GM03348 (cell line): ENCODE data around the gene ENOSF1.
"Not testable (repeated sequence)": the region's sequence is repeated elsewhere in the genome, so short reads cannot be mapped to it uniquely, and the experiment has no call there.

Experiments
- DNase-seq: peaks from one replicate; pipeline ENCODE4 v3.0.0; 2012; ENCODE audit warnings: low spot score

ENOSF1 gene

DNA sequence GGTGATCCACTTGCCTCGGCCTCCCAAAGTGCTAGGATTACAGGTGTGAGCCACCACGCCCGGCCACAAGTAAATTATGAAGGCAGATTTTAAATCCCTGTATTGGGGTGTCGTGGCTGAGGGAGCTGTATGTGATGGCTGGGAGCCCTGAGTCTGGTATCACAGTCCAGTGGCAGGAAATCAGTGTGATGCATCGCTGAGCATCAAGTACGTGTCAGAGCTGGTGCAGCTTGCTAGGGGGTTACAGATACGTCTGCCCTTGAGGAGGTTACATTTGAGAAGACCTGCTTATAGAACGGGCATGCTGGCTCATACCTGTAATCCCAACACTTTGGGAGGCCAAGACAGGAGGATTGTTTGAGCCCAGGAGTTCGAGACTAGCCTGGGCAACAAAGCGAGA lies 4.3 kb downstream of the ENOSF1 start:
- no peak for DNase-seq

DNA sequence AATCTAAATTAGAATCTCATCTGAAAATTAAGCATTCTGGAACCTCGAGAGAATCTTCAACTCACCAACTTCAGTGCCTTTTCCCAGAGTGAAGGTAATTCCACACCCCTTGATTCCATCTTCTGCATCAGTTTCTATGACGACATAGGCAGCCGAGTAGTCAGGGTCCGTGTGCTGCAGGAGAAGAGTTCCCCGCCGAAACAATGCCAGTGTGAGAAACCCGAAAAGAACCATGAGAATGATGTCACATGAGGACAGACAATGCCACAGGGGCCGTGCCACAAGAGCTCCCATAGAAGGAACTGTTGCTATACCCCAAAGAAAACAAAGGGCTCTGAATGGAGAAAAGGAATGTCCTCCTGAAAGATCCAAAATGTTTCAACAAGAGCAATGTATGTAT lies 6.0 kb downstream of the ENOSF1 start:
- DNase-seq: no peak

DNA sequence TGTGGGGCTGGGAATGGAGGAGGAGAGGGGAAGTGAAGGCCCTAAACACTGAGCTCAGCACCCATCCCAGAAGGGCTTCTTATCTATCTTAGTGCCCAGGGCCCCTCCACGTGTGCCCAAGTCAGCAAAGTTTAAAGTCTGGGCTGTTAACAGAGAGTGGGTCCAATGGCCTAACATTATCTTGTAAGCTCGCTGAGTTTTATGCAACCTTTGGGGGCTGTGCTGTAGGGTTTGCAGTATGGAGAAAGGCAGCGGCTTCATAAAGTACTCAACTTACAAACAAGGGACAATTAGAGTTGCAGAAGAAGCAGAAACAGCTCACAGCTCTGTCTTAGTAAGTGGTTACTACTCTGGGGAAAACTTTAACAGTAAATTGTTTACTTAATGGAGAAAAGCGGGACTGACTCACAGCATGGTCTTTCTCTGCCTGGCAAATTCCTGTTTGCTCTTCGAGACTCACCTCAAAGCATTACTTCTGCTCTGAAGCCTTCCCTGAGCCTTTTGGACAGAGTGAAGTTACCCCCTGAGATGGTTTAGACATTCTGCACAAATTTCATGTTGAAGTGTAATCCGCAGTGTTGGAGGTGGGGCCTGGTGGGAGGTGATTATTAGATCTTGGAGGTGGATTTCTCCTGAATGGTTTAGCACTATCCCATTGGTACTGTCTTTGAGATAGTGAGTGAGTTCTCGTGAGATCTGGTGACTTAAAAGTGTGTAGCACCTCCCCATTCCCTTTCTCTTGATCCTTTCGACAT lies 9.0 kb downstream of the ENOSF1 start:
- DNase-seq: peak; percentile 26

DNA sequence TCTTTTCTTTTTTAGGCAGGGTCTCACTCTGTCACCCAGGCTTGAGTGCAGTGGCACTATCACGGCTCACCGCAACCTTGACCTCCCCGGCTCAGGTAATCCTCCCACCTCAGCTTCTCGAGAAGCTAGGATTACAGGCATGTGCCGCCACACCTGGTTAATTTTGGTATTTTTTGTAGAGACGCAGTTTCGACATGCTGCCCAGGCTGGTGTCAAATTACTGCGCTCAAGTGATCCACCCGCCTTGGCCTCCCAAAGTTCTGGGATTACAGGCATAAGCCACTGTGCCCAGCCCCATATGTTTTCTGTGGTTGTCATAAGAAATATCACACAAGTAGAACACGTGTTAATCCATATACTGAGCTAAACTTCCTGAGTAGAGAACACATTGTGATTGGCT lies 14.6 kb downstream of the ENOSF1 start:
- no peak for DNase-seq

DNA sequence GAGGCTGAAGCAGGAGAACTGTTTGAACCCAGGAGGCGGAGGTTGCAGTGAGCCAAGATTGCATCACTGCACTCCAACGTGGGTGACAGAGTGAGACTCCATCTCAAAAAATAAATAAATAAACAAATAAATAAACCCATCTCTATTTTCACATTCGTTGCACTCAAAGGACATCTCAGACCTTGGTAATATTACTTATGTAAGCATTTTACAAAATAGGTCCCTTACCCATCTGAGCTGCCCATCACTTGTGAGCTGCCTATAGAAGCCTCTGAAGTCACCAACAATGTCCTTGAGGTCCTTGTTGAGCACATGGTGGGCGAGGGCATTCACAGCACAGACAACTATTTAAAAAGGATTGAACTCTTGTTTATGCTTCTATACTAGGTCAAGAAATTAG lies 15.4 kb downstream of the ENOSF1 start:
- no peak for DNase-seq

DNA sequence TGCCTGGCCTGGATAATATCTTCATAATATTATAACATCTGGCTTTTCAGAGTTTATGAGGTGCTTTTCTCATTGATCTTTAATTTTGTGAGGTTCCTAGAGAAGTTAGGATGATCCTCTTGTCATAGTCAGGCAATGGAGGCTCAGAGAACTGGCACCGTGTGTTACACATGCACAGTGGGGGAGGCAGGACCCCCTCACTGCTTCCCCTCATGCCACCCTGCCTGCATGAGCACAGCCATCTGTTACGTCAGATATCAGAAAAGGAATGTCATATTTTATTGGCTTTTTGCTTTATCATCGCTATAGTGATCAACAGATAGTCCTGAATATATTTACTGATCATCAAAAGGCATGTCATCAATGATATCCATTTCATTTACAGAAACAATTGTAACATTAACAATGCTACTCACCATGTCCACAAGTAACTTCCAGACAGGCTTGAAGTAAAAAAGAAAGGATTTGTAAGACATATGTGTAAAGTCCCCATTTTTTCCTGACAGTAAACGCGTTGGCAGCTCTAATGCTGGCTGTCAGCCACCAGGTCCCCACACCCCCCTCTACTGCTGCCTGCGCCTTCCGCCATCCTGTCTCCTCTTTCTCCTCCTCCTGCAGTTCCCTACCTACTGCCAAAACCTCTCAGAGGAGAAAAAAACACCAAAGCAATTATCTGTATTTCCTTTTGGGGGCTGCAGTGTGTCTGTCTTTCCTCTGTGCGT lies 18.8 kb downstream of the ENOSF1 start:
- DNase-seq: no peak

DNA sequence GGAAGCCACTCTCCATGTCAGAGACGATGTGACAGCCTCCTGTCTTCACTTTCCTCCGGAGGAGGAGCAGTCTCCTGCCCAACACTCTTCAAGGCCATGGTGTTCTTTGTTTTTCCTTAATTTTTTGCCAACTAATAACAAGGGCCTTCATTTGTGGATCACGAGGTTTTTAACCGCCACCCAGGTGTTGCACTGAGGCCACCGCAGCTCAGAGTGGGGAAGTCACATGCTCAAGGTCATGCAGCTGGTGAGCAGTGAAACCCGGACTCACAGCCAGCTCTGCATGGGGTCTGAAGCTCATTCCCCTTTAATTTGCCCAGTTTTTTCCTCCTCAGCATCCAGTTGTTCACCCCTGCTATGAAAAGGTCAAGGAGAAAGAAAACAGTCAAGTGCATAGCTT lies 19.6 kb downstream of the ENOSF1 start:
- DNase-seq: no peak

DNA sequence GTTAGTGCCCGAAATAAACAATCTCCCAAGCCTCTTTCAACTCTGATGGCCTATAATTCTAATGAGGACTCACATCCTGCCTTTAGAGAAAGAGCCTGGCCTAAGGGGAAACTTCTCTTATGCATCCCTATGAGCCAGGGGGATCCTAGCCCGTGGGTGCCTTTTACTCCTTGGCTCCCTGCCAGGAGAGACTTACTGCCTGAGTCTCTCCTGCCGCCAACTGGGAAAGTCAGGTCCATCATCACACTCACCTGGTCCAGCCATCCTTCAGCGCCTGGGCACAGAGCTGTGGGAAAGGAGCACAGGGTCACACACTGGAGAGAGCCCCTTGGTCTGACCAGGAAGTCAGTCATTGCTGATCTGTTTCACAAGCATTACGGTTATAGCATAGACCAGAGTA lies 24.1 kb downstream of the ENOSF1 start:
- DNase-seq: no peak

DNA sequence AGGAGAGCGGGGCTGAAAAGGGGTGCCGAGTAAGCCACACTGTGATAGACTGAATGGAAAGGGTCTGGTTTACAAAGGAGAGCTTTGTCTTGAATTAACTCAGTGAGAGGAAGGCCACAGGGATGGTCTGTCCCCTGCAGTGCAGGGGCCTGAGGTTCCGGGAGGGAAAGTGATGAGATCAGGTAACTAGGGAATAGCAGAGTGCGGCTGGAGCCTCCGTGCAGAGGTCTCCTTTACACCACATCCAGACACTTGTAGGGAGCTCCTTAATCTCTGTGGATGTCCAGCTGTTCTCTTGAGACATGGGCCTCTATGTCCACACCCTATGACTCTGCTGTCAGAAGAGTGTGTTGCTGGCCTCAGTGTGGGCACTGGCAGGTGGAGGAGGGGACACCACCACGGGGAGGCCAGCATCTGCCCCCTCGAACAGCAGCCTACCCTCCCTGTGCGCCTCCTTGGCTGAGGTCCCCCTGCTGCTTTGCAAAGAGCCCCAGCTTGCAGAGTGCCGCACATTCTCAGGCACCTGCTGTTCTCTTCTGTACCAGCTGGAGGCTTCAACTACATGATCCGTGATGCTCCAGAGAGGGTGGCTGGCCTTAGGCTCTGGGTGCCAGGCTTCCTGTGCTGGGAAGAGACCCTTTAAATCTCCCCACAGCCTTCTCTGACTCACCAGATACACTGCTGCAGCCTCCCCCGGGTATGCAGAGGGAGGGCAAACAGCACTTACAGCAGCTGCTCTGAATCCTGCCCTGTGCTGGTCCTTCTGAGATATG lies 25.9 kb downstream of the ENOSF1 start:
- no peak for DNase-seq

DNA sequence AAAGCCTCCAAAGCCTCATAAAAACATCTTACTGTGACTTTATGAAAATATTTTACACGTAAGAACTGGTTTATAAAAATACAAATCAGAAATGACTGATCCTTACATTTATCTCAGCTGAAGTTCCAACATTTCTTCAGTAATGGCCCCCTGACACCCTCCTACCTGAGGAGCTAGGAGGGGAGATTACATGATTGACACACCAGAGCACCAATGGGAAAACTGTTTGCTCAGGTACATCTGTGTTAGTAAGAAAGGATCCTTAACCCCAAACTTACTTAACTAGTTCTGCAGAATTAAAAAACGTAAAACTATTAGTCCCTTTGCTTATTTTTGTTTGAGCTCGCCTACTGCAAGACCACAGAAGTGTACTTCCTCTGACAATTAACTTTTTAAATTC lies 27.0 kb downstream of the ENOSF1 start:
- no peak for DNase-seq

DNA sequence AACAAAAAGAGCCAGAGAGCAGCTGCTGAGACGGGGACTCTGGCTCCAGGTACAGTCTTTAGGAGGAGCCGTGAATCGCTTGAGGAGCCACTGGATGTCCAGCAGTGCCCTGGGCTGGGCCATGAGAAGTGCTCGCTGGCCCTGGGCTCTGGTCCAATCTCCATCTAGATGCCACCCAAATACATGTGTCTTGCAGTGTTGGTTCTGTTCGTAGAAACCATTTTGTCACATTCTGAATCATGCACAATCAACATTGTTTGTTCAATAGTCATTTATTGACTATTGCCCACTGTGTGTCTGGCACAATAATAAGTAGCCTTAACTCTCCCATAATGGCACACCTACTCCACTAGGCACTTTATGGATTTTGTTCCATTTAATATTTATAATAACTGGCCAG lies 28.9 kb downstream of the ENOSF1 start:
- DNase-seq: no peak

DNA sequence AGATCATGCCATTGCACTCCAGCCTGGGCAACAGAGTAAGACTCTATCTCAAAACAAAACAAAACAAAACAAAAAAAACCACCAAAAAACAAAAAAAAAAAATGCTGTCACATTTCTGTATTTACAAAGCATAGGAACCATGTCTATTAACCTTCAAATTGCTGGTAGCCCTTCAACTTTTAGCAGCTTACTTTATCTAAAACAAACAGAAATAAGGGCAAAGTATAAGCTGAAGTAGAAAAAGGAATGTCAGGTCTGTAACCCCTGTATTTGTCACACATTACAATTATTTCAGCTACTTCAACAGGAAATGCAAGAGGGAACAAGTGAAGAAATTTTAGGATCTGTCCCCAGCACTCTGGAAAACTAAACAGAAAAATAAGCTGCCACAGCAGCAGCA lies 29.6 kb downstream of the ENOSF1 start:
- no peak for DNase-seq

DNA sequence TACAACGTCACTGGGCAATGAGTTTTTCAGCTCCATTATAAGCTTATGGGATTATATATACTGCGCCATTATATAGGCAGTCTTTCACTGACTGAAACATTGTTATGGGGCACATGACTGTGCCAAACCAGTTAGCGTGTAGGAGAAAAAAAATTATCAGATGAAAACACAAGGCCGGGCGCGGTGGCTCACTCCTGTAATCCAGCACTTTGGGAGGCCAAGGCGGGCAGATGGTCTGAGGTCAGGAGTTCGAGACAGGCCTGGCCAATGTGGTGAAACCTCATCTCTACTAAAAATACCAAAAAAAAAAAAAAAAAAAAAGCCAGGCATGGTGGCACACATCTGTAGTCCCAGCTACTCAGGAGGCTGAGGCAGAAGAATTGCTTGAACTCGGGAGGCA lies 30.0 kb downstream of the ENOSF1 start:
- not testable (repeated sequence) for DNase-seq

DNA sequence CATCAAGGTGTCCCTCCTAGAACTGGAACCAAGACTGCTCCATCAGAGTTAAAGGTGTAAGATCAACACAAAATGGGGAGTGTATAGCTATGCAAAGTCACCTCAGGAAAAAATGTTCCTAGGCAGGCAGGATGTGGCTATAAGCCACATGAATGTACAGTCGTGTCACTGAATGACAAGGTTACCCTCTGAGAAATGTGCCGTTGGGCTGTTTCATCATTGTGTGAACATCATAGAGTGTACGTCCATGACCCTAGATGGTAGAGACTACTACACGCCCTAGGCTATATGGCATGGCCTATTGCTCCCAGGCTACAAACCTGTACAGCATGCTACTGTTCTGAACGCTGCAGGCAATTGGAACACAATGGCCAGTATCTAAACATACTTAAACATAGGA lies 30.4 kb downstream of the ENOSF1 start:
- no peak for DNase-seq

DNA sequence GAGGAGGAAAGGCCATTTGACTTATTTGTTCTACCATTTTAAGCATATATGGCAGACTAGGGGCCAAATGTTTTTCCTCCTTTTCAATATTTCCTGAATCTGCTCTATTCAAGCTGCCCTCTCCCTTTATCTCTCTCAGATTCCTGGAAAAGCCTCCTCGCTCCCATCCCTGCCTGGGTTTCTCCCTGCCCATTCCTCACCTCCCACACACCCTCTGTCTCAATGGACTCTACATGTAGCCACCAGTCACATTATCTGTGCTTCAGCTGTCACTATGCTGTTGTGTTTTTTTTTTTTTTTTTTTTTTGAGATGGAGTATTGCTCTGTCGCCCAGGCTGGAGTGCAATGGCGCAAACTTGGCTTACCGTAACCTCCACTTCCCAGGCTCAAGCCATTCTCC lies 32.0 kb downstream of the ENOSF1 start:
- DNase-seq: no peak

DNA sequence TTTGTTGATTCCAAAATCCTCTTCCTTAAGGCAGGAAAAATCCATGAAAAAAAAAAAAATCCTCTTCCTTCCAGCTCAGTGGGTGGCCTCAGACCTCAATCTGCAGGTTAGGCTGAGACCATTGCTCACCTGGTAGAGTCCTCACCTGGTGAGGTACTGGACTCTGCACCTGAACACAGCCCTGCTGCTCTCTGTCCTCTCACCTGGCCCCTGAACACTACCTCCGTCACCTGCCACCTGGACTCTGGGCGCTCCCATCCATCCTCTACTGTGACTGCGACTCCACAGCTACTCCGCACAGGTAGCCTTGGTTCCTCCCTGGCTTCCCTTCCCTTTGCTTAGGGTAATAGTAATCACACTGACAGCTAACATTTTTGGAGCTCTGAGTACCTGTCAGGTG lies 32.9 kb downstream of the ENOSF1 start:
- no peak for DNase-seq

DNA sequence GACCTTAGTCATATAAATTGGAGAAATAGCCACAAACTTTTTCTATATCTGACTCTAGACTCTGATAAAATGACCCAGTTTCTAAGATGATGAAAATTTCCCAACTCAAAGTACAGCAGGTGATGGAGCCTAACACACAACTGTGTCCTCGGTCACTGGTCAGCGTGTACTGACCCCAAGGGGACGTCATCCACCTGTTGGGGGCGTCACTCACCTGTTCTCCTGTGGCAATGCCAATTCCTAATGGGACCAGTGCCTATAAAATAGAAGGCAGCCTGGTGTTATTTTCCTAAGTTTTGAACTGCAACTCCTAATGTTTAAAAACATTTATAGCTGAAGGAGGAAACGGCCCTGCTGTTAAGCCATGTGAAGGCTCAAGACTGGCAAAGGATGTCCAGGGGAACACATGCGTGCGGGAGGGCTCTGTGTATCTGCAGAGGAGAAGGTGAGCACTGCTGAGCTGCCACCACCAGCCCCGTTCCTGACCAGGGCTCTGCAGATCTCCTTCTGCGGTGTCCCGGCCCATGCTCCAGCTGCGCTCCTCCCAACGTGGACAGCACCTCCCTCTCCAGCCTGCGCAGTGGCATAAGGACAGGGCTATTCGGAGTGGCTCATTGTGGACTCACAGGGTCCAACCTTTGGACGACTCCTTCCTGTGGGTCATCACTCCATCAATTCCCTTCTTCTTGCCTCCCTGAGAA lies 33.8 kb downstream of the ENOSF1 start:
- no peak for DNase-seq

DNA sequence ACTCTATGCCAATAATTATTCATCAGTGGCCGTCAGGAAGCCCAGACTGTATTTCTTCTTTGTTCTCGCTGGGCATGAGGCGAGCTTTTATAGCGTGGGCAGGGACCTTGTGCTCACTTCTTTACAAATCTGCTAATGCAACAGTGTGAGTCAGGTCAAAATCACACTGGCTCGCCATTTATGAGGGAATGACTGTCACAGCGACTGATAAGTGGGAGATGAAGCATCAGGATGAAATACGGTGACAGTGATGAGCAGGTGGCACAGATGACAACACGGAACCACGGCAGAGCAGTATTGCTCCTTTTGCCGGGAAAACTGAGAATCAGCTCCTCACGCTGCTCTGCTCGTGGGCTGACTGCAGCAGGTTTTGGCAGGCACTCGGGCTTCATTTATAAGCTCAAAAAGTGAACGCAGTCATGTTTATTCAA lies 34.5 kb downstream of the ENOSF1 start:
- DNase-seq: no peak

DNA sequence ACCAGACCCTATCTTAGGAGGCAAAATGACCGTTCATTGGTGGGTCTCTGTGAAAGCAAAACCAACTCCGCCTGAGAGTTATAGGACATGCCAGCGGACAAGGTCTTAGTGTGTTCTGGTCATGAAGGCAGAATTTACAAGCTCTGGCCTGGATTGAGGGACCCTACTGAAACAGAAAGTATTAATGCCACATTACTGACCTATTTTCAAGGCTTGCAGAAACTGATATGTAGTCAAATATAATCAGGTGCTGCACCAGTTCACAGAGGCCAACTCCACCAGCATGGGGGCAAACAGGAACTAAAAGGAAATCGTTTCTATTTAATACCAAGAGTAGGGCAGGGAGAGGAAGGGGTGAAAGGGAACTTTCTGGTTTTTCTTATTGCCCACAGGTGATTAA lies 35.3 kb downstream of the ENOSF1 start:
- DNase-seq: no peak

DNA sequence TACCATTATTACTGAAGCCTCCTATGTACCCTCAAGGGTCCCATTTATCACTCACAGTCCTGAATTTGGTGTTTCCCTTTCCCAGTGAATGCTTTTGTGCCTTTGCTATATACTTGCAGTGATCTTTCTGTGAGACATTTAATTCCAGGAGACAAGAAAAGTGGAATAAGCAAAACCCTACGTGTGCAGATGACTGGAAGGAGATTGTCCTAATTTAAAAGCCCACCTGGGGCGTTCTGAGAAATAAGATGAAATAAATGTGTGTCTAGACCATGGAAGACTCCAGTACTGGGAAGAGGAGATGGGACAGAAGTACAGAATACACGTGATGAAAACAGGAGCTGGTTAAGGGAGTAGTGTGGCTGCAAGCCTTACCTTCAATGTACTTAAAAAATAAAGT lies 35.7 kb downstream of the ENOSF1 start:
- DNase-seq: no peak

DNA sequence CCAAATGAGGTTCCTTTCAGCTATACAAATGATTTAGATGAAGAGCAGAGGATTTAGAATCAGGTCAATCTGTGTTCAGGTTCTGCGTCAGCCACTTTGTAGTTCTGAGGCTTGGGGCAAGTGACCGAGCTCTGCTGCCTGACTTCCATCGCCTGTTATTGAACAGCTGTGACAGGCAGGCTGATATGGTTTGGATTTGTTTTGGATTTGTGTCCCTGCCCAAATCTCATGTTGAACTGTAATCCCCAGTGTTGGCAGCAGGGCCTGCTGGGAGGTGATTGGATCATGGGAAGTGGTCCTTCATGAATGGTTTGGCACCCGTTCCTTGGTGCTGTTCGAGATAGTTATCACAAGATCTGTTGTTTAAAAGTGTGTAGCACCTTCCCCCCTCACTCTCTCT lies 36.4 kb downstream of the ENOSF1 start:
- no peak for DNase-seq

DNA sequence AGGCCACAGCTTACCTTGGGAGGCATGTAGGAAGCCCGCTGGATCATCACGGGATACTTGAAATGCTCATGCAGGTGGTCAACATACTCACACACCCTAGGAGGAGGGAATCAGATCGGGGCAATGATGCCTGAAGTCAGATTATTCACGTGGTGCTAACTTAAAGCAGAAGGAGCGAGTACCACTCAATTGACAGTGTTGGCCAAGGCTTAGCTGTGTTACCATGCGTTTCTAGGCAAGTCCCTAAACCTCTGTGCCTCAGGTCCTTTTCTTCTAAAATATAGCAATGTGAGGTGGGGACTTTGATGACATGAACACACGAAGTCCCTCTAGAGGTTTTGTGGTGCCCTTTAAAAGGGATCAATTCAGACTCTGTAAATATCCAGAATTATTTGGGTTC lies 37.1 kb downstream of the ENOSF1 start:
- DNase-seq: no peak

DNA sequence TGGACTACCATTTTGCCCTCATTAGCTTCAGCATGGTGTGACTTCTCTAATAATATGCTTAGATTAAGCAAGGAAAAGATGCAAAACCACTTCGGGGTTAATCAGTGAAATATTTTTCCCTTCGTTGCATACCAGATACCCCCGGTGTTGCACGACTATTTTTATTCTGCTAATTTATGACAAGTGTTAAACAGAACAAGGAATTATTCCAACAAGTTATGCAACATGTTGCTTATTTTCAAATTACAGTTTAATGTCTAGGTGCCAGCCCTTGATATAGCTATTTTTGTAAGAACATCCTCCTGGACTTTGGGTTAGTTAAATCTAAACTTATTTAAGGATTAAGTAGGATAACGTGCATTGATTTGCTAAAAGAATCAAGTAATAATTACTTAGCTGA lies 38.7 kb downstream of the ENOSF1 start:
- DNase-seq: no peak
